Parathyroid adenoma (tissue), 2 donors: Measurements from ENCODE around the gene MYO1D.

ENCODE experiments used
- H2AFZ ChIP-seq: fragments of 300-600 bp; sonication (generic); one replicate; pipeline ENCODE4 v1.7.0; 2017; ENCODE audit warnings: antibody characterized with exemption, mild to moderate bottlenecking
- H3K27ac ChIP-seq: fragments of 300-600 bp; sonication (generic); one replicate; pipeline ENCODE4 v1.7.0; 2017
- H3K27me3 ChIP-seq: fragments of 300-600 bp; sonication (generic); one replicate; pipeline ENCODE4 v1.7.0; 2017; ENCODE audit warnings: low read length; ENCODE audit not compliant: control insufficient read depth, insufficient read depth
- H3K36me3 ChIP-seq: fragments of 300-600 bp; sonication (generic); one replicate; pipeline ENCODE4 v1.7.0; 2017; ENCODE audit warnings: low read length; ENCODE audit not compliant: control insufficient read depth, insufficient read depth
- H3K4me1 ChIP-seq: fragments of 300-600 bp; sonication (generic); one replicate; pipeline ENCODE4 v1.7.0; 2017; ENCODE audit warnings: control low read depth
- H3K4me2 ChIP-seq: fragments of 300-600 bp; sonication (generic); one replicate; pipeline ENCODE4 v1.7.0; 2017; ENCODE audit warnings: low read length
- H3K4me3 ChIP-seq: fragments of 300-600 bp; sonication (generic); one replicate; pipeline ENCODE4 v1.7.0; 2017; ENCODE audit warnings: low read depth, low read length
- H3K79me2 ChIP-seq: fragments of 300-600 bp; sonication (generic); one replicate; pipeline ENCODE4 v1.7.0; 2017; ENCODE audit warnings: control low read depth
- H3K9ac ChIP-seq: fragments of 300-600 bp; sonication (generic); one replicate; pipeline ENCODE4 v1.7.0; 2017; ENCODE audit warnings: mild to moderate bottlenecking
- H3K9me3 ChIP-seq: fragments of 300-600 bp; sonication (generic); one replicate; pipeline ENCODE4 v1.7.0; 2017; ENCODE audit warnings: low read length; ENCODE audit not compliant: control insufficient read depth
- CTCF ChIP-seq: fragments of 300-600 bp; sonication (generic); IDR thresholded peaks from one replicate; pipeline ENCODE4 v1.7.0; 2017; ENCODE audit warnings: antibody characterized with exemption, mild to moderate bottlenecking
- donor health status: primary hyperparathyroidism.

MYO1D gene

GRCh38 chr17:32518646-32519227 is 358.2 kb downstream of the MYO1D start:
- Histone ChIP-seq H3K9ac (peak overlapping the region; percentile 6), H3K27ac (peak overlapping the region; percentile 44)
- TF ChIP-seq CTCF, result no peak

GRCh38 chr17:32517982-32518381 is 358.9 kb downstream of the MYO1D start:
- Histone ChIP-seq H3K36me3 (no peaks in the 10 kb centered on the region), H3K79me2 (no peaks in the 10 kb centered on the region), H3K9ac (no peak overlapping the region), H3K9me3 (no peaks in the 10 kb centered on the region), H3K27ac (no peak overlapping the region), H2AFZ (no peak overlapping the region), H3K4me2 (no peak overlapping the region), H3K4me1 (peaks cover 7% of the 10 kb centered on the region), H3K4me3 (no peak overlapping the region), H3K27me3 (no peaks in the 10 kb centered on the region)
- TF ChIP-seq CTCF, result no peak

More at GRCh38 chr17:32518646-32519227, 358.2 kb downstream of the MYO1D start:
- peaks cover 7% of the 10 kb centered on the region for H3K4me1 ChIP-seq
- H3K36me3 ChIP-seq, result no peaks in the 10 kb centered on the region
- no peaks in the 10 kb centered on the region for H3K9me3 ChIP-seq
- no peaks in the 10 kb centered on the region for H3K79me2 ChIP-seq
- peak overlapping the region; percentile 24 for H3K4me3 ChIP-seq
- no peaks in the 10 kb centered on the region for H3K27me3 ChIP-seq
- peak overlapping the region; percentile 62 for H3K4me2 ChIP-seq
- H2AFZ ChIP-seq, result peak overlapping the region; percentile 97

- Histone ChIP-seq H3K36me3 (no peaks in the 10 kb centered on the region), H3K4me1 (peaks cover 7% of the 10 kb centered on the region), H3K9ac (no peak overlapping the region), H3K4me3 (no peak overlapping the region), H3K79me2 (no peaks in the 10 kb centered on the region), H3K4me2 (no peak overlapping the region), H3K9me3 (no peaks in the 10 kb centered on the region), H2AFZ (no peak overlapping the region), H3K27me3 (no peaks in the 10 kb centered on the region), H3K27ac (no peak overlapping the region)
- TF ChIP-seq CTCF, result no peak
Observed at GRCh38 chr17:32516940-32517701, 359.8 kb downstream of the MYO1D start.

- Histone ChIP-seq H2AFZ (no peak overlapping the region), H3K27ac (no peak overlapping the region), H3K4me3 (no peak overlapping the region), H3K4me1 (peaks cover 7% of the 10 kb centered on the region), H3K27me3 (no peaks in the 10 kb centered on the region), H3K9ac (no peak overlapping the region), H3K4me2 (no peak overlapping the region), H3K79me2 (no peaks in the 10 kb centered on the region), H3K9me3 (no peaks in the 10 kb centered on the region), H3K36me3 (no peaks in the 10 kb centered on the region)
- TF ChIP-seq CTCF, result no peak
Observed at GRCh38 chr17:32516450-32516849, 360.5 kb downstream of the MYO1D start.
